Astrocyte of the cerebellum (primary cell): ENCODE measurements around the gene GNLY.

ENCODE experiments used
- DNase-seq: peaks from one replicate; pipeline ENCODE4 v3.0.0-alpha.2; 2011; ENCODE audit warnings: low read depth
- H3K4me3 ChIP-seq: 2 replicates; pipeline ENCODE4 v1.5.1; 2011; ENCODE audit warnings: mild to moderate bottlenecking, low read depth, low read length, moderate library complexity
- CTCF ChIP-seq: IDR thresholded peaks from 2 replicates; pipeline ENCODE4 v1.5.1; 2012; ENCODE audit warnings: low read length, low read depth, moderate library complexity, mild to moderate bottlenecking; ENCODE audit errors: missing control alignments
- in situ Hi-C: cut with HindIII; loops from 2 replicates; pipeline ENCODE4 v1.10.0; 2017; ENCODE audit warnings: low sequenced_read_pairs

The GNLY gene

GRCh38 chr2:85744055-85744454 lies 49.9 kb downstream of the GNLY start:
- in situ Hi-C loops: loop anchor here (5.0 kb wide), 1 partner anchor 58 kb away; no protein-coding TSS in a partner anchor
- TF ChIP-seq CTCF: no peak
- no peak for DNase-seq

GRCh38 chr2:85744741-85745601 lies 50.8 kb downstream of the GNLY start:
- in situ Hi-C loops: loop anchor here (5.0 kb wide), 1 partner anchor 57 kb away; no protein-coding TSS in a partner anchor
- no peak for TF ChIP-seq CTCF
- H3K4me3 ChIP-seq: no peak overlapping the region
- no peak for DNase-seq

More at GRCh38 chr2:85744055-85744454, 49.9 kb downstream of the GNLY start:
- H3K4me3 ChIP-seq: no peak overlapping the region

- no peak for DNase-seq
- in situ Hi-C loops: no loop called here
- no peak overlapping the region for H3K4me3 ChIP-seq
- TF ChIP-seq CTCF: no peak
Observed at GRCh38 chr2:85745619-85746018, 51.5 kb downstream of the GNLY start.

GRCh38 chr2:85746321-85747004 lies 52.3 kb downstream of the GNLY start:
- in situ Hi-C loops: no loop called here
- no peak for DNase-seq
- no peak for TF ChIP-seq CTCF

GRCh38 chr2:85747441-85747840 lies 53.3 kb downstream of the GNLY start:
- no peak for DNase-seq
- no peak for TF ChIP-seq CTCF
- H3K4me3 ChIP-seq: no peak overlapping the region
- in situ Hi-C loops: no loop called here

More at GRCh38 chr2:85746321-85747004, 52.3 kb downstream of the GNLY start:
- no peak overlapping the region for H3K4me3 ChIP-seq

GRCh38 chr2:85748039-85748734 lies 54.0 kb downstream of the GNLY start:
- no peak for TF ChIP-seq CTCF
- no peak overlapping the region for H3K4me3 ChIP-seq
- no peak for DNase-seq
- in situ Hi-C loops: no loop called here
